HG02763 (cell line): ENCODE results near the gene ABHD6.

Experiments
- ATAC-seq: cut with Tn5 transposase; IDR thresholded peaks from one replicate; pipeline ENCODE4 v1.9.1; 2021; ENCODE audit warnings: mild to moderate bottlenecking, moderate library complexity; ENCODE audit not compliant: unreplicated experiment

The ABHD6 gene

DNA sequence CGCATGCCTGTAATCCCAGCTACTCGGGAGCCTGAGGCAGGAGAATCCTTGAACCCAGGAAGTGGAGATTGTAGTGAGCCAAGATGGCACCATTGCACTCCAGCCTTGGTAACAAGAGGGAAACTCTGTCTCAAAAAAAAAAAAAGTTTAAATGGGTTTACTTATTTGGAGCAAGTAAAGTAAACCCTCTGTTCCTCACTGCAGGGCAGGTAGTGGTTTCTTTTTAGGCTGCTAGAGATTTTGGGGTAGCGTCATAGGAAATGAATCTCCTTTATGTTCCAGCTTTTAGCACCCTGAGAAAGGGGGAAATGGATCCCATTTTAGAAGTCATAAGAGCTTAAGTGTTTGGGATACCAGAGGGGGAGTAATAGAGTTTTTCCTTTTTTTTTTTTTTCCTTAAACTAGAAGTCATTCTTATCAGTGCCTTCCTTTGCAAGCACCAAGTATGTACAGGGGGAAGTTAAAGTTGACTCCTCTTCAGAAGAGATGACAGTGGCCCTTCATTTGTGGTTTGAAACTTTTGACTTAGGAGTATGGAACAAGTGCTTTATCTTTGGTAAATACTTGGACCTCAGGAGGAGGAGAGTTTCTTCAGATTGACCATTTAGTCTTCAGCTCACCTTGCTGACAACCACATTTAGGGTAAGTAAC, 103.1 kb downstream of the ABHD6 start:
- no peak for ATAC-seq

DNA sequence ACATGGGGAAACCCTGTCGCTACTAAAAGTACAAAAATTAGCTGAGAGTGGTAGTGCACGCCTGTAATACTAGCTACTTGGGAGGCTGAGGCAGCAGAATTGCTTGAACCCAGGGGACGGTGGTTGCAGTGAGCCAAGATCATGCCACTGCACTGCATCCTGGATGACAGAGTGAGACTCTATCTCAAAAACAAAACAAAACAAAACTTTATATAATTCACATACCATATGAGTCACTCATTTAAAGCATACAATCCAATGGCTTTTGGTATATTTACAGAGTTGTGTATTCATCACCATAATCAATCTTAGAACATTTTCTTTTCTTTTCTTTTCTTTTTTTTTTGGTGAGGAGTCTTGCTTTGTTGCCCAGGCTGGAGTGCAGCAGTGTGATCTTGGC, 103.8 kb downstream of the ABHD6 start:
- no peak for ATAC-seq

DNA sequence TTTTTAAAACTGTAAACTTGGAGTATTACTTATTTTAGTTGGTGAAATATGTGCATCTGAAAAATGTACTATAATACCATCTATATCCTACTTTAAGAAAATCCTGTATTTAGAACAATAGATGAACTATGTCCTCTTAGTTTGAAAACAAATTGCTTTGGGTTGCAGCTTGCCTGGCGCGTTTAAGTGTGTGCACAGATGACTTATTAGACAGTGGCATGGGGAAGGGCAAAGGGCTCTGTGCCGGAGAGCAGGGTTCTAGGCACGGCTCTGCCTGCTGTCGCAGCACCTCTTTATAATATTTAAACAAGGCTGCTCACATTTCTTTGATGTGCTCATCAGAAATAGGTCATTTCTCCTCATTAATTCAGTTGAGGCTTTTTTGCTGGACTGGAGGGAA, 105.1 kb downstream of the ABHD6 start:
- no peak for ATAC-seq
